ENCODE results near the gene CHRM3. TPM values are rescaled to one million over a fixed set of nuclear protein-coding genes. Genes with fewer than 3 reads are reported as not detected.

Gene CHRM3
- total RNA-seq, 1 donor from 2014 or later = 2.4 TPM

DNA sequence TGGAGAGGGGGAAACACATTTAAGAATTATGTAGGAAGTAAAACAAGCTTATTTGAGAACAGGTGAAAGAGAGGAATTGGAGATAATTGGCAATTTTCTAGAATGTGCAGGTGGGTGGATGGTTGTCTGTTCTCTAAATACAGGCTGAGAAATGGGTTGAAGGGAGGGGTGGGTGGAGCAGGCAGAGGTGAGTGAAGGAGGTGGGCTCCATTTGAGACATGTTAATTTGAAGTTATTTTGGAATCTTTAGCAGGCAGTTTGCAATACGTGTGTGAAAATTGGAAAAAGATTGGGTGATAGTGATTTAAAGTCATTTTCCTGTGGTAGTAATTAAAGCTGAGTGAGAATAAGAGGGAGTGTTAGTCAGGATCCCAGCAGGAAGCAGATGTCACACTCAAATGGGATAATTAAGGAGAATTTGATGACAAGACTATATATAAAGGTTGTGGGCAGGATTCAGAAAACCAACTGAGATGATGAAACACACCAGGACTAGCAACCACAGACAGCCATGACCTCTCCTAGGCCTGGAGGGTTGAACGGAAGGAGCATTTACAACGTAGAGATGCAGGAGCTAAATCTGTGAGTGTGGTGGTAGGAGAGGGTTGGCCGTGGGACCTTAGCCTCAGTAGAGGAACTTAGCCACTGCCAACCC, 40.6 kb downstream of the CHRM3 start:
- H3K36me3 Mint-ChIP-seq = no peaks in the 10 kb centered on the region
- no peak for DNase-seq (ENCODE audit: extremely low spot score, unreplicated experiment)
- no peaks in the 10 kb centered on the region for H3K4me1 Mint-ChIP-seq (ENCODE audit: unreplicated experiment)

DNA sequence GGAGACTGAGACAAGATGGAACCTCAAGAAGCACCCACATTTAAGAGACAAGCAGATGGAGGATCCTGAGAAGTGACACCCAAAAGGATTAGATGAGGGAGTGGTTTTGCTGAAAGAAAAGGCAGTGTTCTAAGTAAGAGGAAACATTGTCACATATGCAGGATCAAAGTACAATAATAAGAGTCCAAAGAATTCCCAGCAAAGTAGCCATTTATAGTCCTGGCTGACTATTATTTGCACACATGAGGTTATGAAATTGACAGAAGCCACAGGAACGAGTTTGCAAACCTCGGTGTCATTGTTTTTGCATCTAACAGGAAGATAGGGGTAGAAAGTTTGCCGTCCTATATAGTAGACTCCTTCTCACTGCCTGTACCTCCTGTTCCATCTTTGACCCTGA, 41.3 kb downstream of the CHRM3 start:
- Mint-ChIP-seq H3K4me3 (no peak overlapping the region), H3K27ac (no peak overlapping the region), H3K27me3 (peaks cover 3% of the 10 kb centered on the region), H3K4me1 (ENCODE audit: unreplicated experiment) (no peaks in the 10 kb centered on the region), H3K36me3 (no peaks in the 10 kb centered on the region), H3K9me3 (no peaks in the 10 kb centered on the region)
- DNase-seq (ENCODE audit: extremely low spot score, unreplicated experiment) = no peak
- TF ChIP-seq, protein P1, sequence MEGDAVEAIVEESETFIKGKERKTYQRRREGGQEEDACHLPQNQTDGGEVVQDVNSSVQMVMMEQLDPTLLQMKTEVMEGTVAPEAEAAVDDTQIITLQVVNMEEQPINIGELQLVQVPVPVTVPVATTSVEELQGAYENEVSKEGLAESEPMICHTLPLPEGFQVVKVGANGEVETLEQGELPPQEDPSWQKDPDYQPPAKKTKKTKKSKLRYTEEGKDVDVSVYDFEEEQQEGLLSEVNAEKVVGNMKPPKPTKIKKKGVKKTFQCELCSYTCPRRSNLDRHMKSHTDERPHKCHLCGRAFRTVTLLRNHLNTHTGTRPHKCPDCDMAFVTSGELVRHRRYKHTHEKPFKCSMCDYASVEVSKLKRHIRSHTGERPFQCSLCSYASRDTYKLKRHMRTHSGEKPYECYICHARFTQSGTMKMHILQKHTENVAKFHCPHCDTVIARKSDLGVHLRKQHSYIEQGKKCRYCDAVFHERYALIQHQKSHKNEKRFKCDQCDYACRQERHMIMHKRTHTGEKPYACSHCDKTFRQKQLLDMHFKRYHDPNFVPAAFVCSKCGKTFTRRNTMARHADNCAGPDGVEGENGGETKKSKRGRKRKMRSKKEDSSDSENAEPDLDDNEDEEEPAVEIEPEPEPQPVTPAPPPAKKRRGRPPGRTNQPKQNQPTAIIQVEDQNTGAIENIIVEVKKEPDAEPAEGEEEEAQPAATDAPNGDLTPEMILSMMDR (conservative IDR thresholded peaks at IDR 0.05) = no peak

More for the DNA sequence above, 40.6 kb downstream of the CHRM3 start:
- Mint-ChIP-seq H3K27me3 (peaks cover 3% of the 10 kb centered on the region), H3K4me3 (no peak overlapping the region), H3K27ac (no peak overlapping the region), H3K9me3 (no peaks in the 10 kb centered on the region)
- TF ChIP-seq, protein P1 (conservative IDR thresholded peaks at IDR 0.05) = no peak

DNA sequence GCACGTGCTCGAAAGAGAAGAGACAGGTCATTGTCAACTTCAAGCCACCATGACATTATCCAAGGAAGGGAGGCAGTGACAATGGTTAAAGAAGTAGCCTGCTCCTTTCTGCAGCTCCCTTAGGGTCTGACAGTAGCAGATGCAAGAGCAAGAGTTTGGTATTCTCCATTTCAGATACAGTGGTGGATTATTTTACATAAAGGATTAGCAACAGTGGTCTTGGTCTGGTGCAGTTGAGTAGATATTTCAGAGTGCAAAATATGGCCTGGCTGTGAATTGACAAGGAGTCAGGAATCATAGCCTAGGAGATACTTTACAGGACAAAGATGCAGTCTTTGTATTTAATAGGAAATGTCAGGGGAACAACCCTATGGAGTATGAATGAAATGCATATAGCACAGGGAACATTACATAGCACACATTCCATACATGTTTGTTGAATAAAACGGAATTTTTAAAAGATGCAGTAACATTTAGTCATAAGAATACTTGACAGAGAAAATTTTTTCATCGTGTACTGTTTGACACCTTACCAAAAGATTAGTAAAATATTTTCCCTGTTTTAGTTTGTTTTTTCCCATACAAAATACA, 41.8 kb downstream of the CHRM3 start:
- Mint-ChIP-seq H3K4me3 (no peak overlapping the region), H3K9me3 (no peaks in the 10 kb centered on the region), H3K27me3 (peaks cover 6% of the 10 kb centered on the region), H3K27ac (no peak overlapping the region), H3K36me3 (no peaks in the 10 kb centered on the region), H3K4me1 (ENCODE audit: unreplicated experiment) (no peaks in the 10 kb centered on the region)
- TF ChIP-seq, protein P1 (conservative IDR thresholded peaks at IDR 0.05) = no peak
- DNase-seq (ENCODE audit: extremely low spot score, unreplicated experiment) = no peak

DNA sequence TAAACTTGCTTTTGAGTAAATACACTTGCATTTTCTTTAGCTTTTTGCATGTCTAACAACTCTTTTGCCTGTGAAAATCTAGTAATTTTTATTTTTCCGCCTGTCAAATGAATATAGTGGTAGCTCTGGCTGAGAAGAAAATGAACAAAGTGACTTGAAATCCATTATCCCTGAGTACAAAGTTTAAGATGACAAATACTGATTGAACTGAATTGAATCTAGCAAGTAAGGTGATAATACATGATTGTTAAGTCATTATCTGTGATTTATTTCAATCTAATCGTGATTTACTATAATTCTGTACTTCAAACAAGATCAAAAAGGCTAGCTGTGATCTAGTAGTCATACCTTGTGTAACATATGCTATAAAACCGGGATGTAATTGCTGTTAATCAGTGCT, 42.8 kb downstream of the CHRM3 start:
- no peaks in the 10 kb centered on the region for H3K36me3 Mint-ChIP-seq

DNA sequence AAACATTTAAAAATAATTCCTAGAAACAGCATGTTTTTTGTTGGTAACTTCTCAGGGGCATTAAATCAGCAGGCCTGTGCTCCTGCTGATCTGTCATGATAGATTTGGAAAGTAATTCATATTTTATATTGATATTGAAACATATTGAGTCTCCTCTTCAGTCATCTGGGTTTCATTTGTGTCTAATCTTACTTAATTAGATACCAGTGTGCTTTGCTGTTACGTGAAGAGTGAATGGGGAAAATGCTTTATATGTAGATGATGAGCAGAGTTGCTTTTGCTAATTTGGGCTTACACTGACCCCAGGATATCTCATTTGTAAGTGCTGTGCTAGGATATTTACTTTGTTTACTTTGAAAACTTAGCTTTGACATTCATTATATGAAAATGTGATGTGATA, 45.9 kb downstream of the CHRM3 start:
- DNase-seq (ENCODE audit: extremely low spot score, unreplicated experiment) = no peak
- Mint-ChIP-seq H3K27ac (no peak overlapping the region), H3K36me3 (no peaks in the 10 kb centered on the region), H3K27me3 (peaks cover 12% of the 10 kb centered on the region), H3K9me3 (peaks cover 5% of the 10 kb centered on the region), H3K4me3 (no peak overlapping the region), H3K4me1 (ENCODE audit: unreplicated experiment) (no peaks in the 10 kb centered on the region)
- TF ChIP-seq, protein P1 (conservative IDR thresholded peaks at IDR 0.05) = no peak

More for the DNA sequence above, 42.8 kb downstream of the CHRM3 start:
- Mint-ChIP-seq H3K4me3 (no peak overlapping the region), H3K9me3 (no peaks in the 10 kb centered on the region), H3K27ac (no peak overlapping the region), H3K4me1 (ENCODE audit: unreplicated experiment) (no peaks in the 10 kb centered on the region), H3K27me3 (peaks cover 11% of the 10 kb centered on the region)
- DNase-seq (ENCODE audit: extremely low spot score, unreplicated experiment) = no peak
- TF ChIP-seq, protein P1 (conservative IDR thresholded peaks at IDR 0.05) = no peak

Data from type B pancreatic cell (in vitro differentiated cells).